ENCODE data around the gene CREB3L4.
"Not testable (repeated sequence)": the region's sequence is repeated elsewhere in the genome, so short reads cannot be mapped to it uniquely, and the experiment has no call there.

The CREB3L4 gene

GRCh38 chr1:153959454-153959853 is 8.2 kb upstream of the CREB3L4 start:
- DNase-seq (ENCODE audit: low read depth) = no peak

- DNase-seq (ENCODE audit: low read depth) = no peak
Measured at GRCh38 chr1:153960206-153960605, 7.5 kb upstream of the CREB3L4 start.

- DNase-seq (ENCODE audit: low read depth) = no peak
Measured at GRCh38 chr1:153961421-153961820, 6.3 kb upstream of the CREB3L4 start.

GRCh38 chr1:153962088-153963029 is 5.3 kb upstream of the CREB3L4 start:
- DNase-seq (ENCODE audit: low read depth) = no peak

- peak; percentile 93 for DNase-seq (ENCODE audit: low read depth)
Measured at GRCh38 chr1:153963030-153963849, 4.5 kb upstream of the CREB3L4 start, which contains the start of gene SLC39A1. TSS of gene SLC39A1 (minus strand) at chr1:153963537. CDS start at chr1:153962715, 822 bp downstream.

GRCh38 chr1:153963850-153964331 is 3.8 kb upstream of the CREB3L4 start:
- no peak for DNase-seq (ENCODE audit: low read depth)

GRCh38 chr1:153968000-153968363 is 280 bp downstream of the CREB3L4 start:
- no peak for DNase-seq (ENCODE audit: low read depth)

GRCh38 chr1:153968408-153968807 is 706 bp downstream of the CREB3L4 start:
- no peak for DNase-seq (ENCODE audit: low read depth)

- no peak for DNase-seq (ENCODE audit: low read depth)
Measured at GRCh38 chr1:153968972-153969371, 1.3 kb downstream of the CREB3L4 start.

- DNase-seq (ENCODE audit: low read depth) = no peak
Measured at GRCh38 chr1:153970346-153970745, 2.6 kb downstream of the CREB3L4 start.

- no peak for DNase-seq (ENCODE audit: low read depth)
Measured at GRCh38 chr1:153973071-153973470, 5.4 kb downstream of the CREB3L4 start.

GRCh38 chr1:153973525-153973924 is 5.8 kb downstream of the CREB3L4 start:
- no peak for DNase-seq (ENCODE audit: low read depth)

- DNase-seq (ENCODE audit: low read depth) = no peak
Measured at GRCh38 chr1:153976819-153977249, 9.1 kb downstream of the CREB3L4 start.

- DNase-seq (ENCODE audit: low read depth) = peak; percentile 81
Measured at GRCh38 chr1:153977250-153978240, 9.8 kb downstream of the CREB3L4 start, which contains the start of gene JTB. TSS of gene JTB (minus strand) at chr1:153977674. CDS start at chr1:153977252, 422 bp downstream.

- no peak for DNase-seq (ENCODE audit: low read depth)
Measured at GRCh38 chr1:153978274-153978909, 10.7 kb downstream of the CREB3L4 start.

- not testable (repeated sequence) for DNase-seq (ENCODE audit: low read depth)
Measured at GRCh38 chr1:153979091-153979490, 11.4 kb downstream of the CREB3L4 start.

- not testable (repeated sequence) for DNase-seq (ENCODE audit: low read depth)
Measured at GRCh38 chr1:153981735-153982134, 14.0 kb downstream of the CREB3L4 start.

GRCh38 chr1:153984123-153984894 is 16.6 kb downstream of the CREB3L4 start:
- no peak for DNase-seq (ENCODE audit: low read depth)

GRCh38 chr1:153985341-153985912 is 17.7 kb downstream of the CREB3L4 start:
- peak; percentile 58 for DNase-seq (ENCODE audit: low read depth)

Data from activated T-cell treated with anti-CD3 and anti-CD28 coated beads for 24 hours (primary cell).